Measurements from ENCODE around the gene KRT72. TPM values are rescaled to one million over a fixed set of nuclear protein-coding genes. Genes with fewer than 3 reads are reported as not detected.

Gene KRT72
- total and polyA plus RNA-seq, 2 experiments from 2014 or later: not detected

GRCh38 chr12:52552055-52552454 lies 49.2 kb downstream of the KRT72 start:
- Histone ChIP-seq H3K27ac (ENCODE audit: low read depth) (no peak overlapping the region), H3K4me2 (no peak overlapping the region), H2AFZ (no peak overlapping the region), H3K9me2 (ENCODE audit: insufficient read depth) (0 out of 2 replicates have a peak, but pooled peaks cover 7% of the 10 kb centered on the region), H3K4me3 (no peak overlapping the region), H4K20me1 (replicated peaks; ENCODE audit: insufficient read depth) (no peaks in the 10 kb centered on the region), H3F3A (replicated peaks; ENCODE audit: low read depth) (no peaks in the 10 kb centered on the region), H3K4me1 (ENCODE audit: insufficient read depth) (no peaks in the 10 kb centered on the region), H3K27me3 (ENCODE audit: insufficient read depth) (no peaks in the 10 kb centered on the region), H3K79me2 (replicated peaks; ENCODE audit: insufficient read depth) (no peaks in the 10 kb centered on the region), H3K36me3 (ENCODE audit: insufficient read depth) (no peaks in the 10 kb centered on the region)
- ATAC-seq: no peak
- Mint-ChIP-seq H3K27me3 (ENCODE audit: insufficient read depth, low read depth, poor library complexity) (peaks cover 8% of the 10 kb centered on the region), H3K36me3 (ENCODE audit: low read depth) (no peaks in the 10 kb centered on the region; the same call in 2 of the 3 replicates), H3K9me3 (no peaks in the 10 kb centered on the region), H3K4me3 (no peak overlapping the region), H3K27ac (no peak overlapping the region), H3K4me1 (no peaks in the 10 kb centered on the region)
- TF ChIP-seq JUNB (IDR thresholded peaks at IDR 0.05; ENCODE audit: unreplicated experiment) (no peak), ZNF462 (CRISPR knock-in tag; IDR thresholded peaks at IDR 0.05) (no peak)
- no peak for DNase-seq (ENCODE audit: low spot score)

GRCh38 chr12:52551216-52551865 lies 49.9 kb downstream of the KRT72 start:
- Mint-ChIP-seq H3K9me3 (no peaks in the 10 kb centered on the region), H3K4me1 (no peaks in the 10 kb centered on the region), H3K36me3 (ENCODE audit: low read depth) (no peaks in the 10 kb centered on the region; the same call in 2 of the 3 replicates), H3K4me3 (no peak overlapping the region), H3K27me3 (ENCODE audit: insufficient read depth, low read depth, poor library complexity) (peaks cover 8% of the 10 kb centered on the region), H3K27ac (no peak overlapping the region)
- H3F3A ChIP-seq (replicated peaks; ENCODE audit: low read depth): no peaks in the 10 kb centered on the region
- H3K79me2 ChIP-seq (replicated peaks; ENCODE audit: insufficient read depth): no peaks in the 10 kb centered on the region
- H2AFZ ChIP-seq: no peak overlapping the region
- no peaks in the 10 kb centered on the region for H3K27me3 ChIP-seq (ENCODE audit: insufficient read depth)
- H3K9me2 ChIP-seq (ENCODE audit: insufficient read depth): 0 out of 2 replicates have a peak, but pooled peaks cover 7% of the 10 kb centered on the region
- H3K4me2 ChIP-seq: no peak overlapping the region
- no peak overlapping the region for H3K27ac ChIP-seq (ENCODE audit: low read depth)
- ATAC-seq (no peak), DNase-seq (ENCODE audit: low spot score) (no peak)
- H4K20me1 ChIP-seq (replicated peaks; ENCODE audit: insufficient read depth): no peaks in the 10 kb centered on the region
- no peaks in the 10 kb centered on the region for H3K36me3 ChIP-seq (ENCODE audit: insufficient read depth)
- H3K4me3 ChIP-seq: no peak overlapping the region
- no peaks in the 10 kb centered on the region for H3K4me1 ChIP-seq (ENCODE audit: insufficient read depth)
- TF ChIP-seq REST (IDR thresholded peaks at IDR 0.05; ENCODE audit: unreplicated experiment) (no peak), ZNF331 (CRISPR knock-in tag; IDR thresholded peaks at IDR 0.05; ENCODE audit: low read depth) (no peak), STAT1 (IDR thresholded peaks at IDR 0.05; ENCODE audit: unreplicated experiment) (no peak), EZH2phosphoT487 (IDR thresholded peaks at IDR 0.05; ENCODE audit: unreplicated experiment) (no peak), CTCF (conservative IDR thresholded peaks at IDR 0.05; ENCODE audit: low read depth in 2 of 2) (no peak), JUNB (IDR thresholded peaks at IDR 0.05; ENCODE audit: unreplicated experiment) (no peak), EZH2 (IDR thresholded peaks at IDR 0.05; ENCODE audit: low read depth, unreplicated experiment) (no peak)

Data from GM23338 (cell line).